Measurements from ENCODE around the gene MRPS33. TPM values are rescaled to one million over a fixed set of nuclear protein-coding genes. Genes with fewer than 3 reads are reported as not detected.
"Not testable (repeated sequence)": the region's sequence is repeated elsewhere in the genome, so short reads cannot be mapped to it uniquely, and the experiment has no call there.

MRPS33 gene
- 10 to 100 TPM; 83.0 to 89.6 TPM for total RNA-seq
- long read RNA-seq, full-length matches to known transcripts, result 74 of 78 reads
- long read RNA-seq, partial matches to known transcripts, result 2 of 78 reads
- long read RNA-seq, other reads (novel, unspliced or antisense), result 2 of 78 reads

GRCh38 chr7:141014524-141015395 lies at the start of gene MRPS33:
Gene MRPS33, minus strand, starts transcription at chr7:141014952. Its CDS starts 4,319 bp downstream, at chr7:141010633.
- intact Hi-C loops (cut with DNase I, micrococcal nuclease), result loop anchor here in 1 of 2 donors (5.0 kb wide), 1 partner anchor 202 kb away; no protein-coding TSS in a partner anchor
- DNase-seq (peak; percentile 95 to 97), ATAC-seq (peak; percentile 94)

DNA sequence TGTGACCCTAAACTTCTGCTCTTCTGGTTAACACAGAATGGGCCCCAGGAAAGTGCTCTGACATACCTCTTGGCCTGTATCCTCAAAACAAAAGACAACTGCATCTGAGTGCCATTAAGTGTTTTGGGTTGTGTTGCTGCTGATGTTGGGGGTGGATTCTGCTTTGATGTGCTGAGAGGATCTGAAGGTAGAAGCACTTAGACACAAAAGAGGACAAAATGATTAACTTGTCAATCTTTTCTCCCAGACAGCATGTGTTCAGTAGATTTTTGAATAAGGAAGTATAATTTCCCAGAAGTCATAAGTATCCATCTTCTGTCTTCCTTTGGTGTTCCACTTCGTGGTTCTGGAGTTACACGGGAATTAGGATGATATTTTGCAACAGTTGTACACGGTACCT lies 43.0 kb upstream of the MRPS33 start:
- intact Hi-C loops (cut with DNase I, micrococcal nuclease), result no loop called here
- ATAC-seq (no peak), DNase-seq (no peak)

DNA sequence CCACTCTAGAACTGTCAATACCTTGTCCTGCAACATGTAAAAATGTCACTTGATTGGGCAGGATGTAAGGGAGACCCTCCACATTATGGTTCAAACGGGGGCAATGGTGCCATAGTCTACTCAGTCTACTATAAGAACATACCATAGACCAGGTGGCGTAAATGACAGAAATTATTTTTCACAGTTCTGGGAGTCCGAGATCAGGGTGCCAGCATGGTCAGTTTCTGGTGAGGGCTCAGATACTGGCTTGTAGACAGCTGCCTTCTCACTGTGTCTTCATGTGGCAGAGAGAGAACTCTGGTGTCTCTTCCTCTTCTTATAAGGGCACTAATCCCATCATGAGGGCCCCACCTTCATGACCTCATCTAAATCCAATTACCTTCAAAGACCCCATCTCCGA lies 40.4 kb upstream of the MRPS33 start:
- no peak for DNase-seq
- no peak for ATAC-seq
- intact Hi-C loops (cut with DNase I, micrococcal nuclease), result no loop called here

DNA sequence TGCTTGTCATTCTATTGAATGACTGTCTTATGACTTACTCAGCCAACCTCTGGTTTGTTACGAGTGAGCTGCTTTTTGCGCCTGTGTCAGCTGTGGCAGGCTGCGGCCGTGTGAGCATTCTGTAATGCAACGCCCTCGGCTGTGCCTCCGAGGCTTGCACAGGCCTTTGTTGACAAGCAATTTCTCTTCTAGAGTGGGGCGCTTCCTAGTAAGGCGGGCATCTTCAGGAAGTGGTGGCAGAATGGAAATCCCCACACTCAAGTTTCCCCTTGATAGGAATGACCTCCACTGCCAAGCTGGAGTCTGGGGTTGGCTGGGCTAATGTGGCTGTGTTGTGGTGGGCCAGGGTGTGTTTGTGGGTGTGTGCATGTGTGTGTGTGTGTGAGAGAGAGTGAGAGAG lies 38.9 kb upstream of the MRPS33 start:
- intact Hi-C loops (cut with DNase I, micrococcal nuclease), result no loop called here
- ATAC-seq (no peak), DNase-seq (no peak)

- ATAC-seq, result no peak
- DNase-seq, result no peak
- intact Hi-C loops (cut with DNase I, micrococcal nuclease), result no loop called here
Observed at GRCh38 chr7:141045842-141046620, 31.3 kb upstream of the MRPS33 start.

- ATAC-seq, result no peak
- no peak for DNase-seq
- intact Hi-C loops (cut with DNase I, micrococcal nuclease), result no loop called here
Observed at GRCh38 chr7:141045126-141045841, 30.5 kb upstream of the MRPS33 start.

DNA sequence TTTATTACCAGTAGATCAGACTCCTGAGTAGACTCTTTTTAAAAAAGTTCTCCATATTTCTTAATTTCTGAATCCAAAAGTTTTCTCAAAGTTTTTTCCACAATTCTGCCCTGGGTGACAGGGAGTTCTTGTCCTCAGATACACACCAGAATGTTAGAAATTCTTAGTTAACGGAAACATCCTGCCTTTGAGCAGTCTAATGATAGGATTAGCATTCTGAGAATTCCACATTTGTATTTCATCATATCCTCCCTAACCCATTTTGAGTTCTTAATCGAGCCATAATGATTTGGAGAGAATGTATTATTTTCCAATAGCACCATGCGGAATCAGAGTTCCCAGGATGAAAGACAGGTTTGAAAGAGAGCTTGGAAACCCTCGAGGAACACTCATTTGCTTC lies 28.9 kb upstream of the MRPS33 start:
- no peak for DNase-seq
- intact Hi-C loops (cut with DNase I, micrococcal nuclease), result no loop called here
- ATAC-seq, result no peak

GRCh38 chr7:141042222-141043193 lies 27.8 kb upstream of the MRPS33 start:
- intact Hi-C loops (cut with DNase I, micrococcal nuclease), result no loop called here
- DNase-seq (no peak), ATAC-seq (no peak)

DNA sequence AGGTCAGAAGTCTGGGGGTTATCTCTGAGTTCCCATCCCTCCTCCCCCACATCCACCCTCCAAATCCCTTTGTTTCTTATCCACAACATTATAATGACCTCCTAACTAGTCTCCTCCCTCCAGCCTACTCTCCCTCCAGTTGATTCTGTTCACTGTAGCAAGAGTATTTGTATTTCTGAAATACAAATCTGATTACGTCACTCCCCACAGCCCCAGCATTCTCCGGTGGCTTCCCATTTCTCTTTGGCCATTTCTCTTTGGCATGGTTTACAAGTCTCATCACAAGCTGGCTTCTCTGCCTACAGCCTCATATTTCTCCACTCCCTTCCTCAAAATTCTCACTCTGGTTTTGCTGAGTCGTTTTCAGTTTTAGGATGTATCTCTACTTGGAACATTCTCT lies 24.6 kb upstream of the MRPS33 start:
- intact Hi-C loops (cut with DNase I, micrococcal nuclease), result no loop called here
- DNase-seq, result no peak
- no peak for ATAC-seq

DNA sequence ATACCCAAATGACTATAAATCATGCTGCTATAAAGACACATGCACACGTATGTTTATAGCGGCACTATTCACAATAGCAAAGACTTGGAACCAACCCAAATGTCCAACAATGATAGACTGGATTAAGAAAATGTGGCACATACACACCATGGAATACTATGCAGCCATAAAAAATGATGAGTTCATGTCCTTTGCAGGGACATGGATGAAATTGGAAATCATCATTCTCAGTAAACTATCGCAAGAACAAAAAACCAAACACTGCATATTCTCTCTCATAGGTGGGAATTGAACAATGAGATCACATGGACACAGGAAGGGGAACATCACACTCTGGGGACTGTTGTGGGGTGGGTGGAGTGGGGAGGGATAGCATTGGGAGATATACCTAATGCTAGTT lies 23.3 kb upstream of the MRPS33 start:
- intact Hi-C loops (cut with DNase I, micrococcal nuclease); ATAC-seq; DNase-seq: not testable (repeated sequence)

DNA sequence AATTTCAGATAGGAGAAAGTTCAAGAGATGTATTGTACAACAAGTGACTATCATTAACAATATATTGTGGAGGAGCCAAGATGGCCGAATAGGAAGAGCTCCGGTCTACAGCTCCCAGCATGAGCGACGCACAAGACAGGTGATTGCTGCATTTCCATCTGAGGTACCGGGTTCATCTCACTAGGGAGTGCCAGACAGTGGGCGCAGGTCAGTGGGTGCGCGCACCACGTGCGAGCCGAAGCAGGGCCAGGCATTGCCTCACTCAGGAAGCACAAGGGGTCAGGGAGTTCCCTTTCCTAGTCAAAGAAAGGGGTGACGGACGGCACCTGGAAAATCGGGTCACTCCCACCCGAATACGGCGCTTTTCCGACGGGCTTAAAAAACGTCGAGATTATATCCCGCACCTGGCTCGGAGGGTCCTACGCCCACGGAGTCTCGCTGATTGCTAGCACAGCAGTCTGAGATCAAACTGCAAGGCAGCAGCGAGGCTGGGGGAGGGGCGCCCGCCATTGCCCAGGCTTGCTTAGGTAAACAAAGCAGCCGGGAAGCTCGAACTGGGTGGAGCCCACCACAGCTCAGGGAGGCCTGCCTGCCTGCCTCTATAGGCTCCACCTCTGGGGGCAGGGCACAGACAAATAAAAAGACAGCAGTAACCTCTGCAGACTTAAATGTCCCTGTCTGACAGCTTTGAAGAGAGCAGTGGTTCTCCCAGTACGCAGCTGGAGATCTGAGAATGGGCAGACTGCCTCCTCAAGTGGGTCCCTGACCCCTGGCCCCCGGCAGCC lies 18.0 kb upstream of the MRPS33 start:
- intact Hi-C loops (cut with DNase I, micrococcal nuclease); ATAC-seq; DNase-seq: not testable (repeated sequence)

GRCh38 chr7:141028767-141029166 lies 14.0 kb upstream of the MRPS33 start:
- intact Hi-C loops (cut with DNase I, micrococcal nuclease), result no loop called here
- ATAC-seq, result no peak
- DNase-seq, result no peak

GRCh38 chr7:141027043-141027442 lies 12.3 kb upstream of the MRPS33 start:
- ATAC-seq (no peak), DNase-seq (no peak)
- intact Hi-C loops (cut with DNase I, micrococcal nuclease), result no loop called here

GRCh38 chr7:141024668-141025067 lies 9.9 kb upstream of the MRPS33 start:
- intact Hi-C loops (cut with DNase I, micrococcal nuclease), result no loop called here
- DNase-seq, result no peak
- ATAC-seq, result no peak

- no peak for DNase-seq
- intact Hi-C loops (cut with DNase I, micrococcal nuclease), result no loop called here
- ATAC-seq, result no peak
Observed at GRCh38 chr7:141023295-141023694, 8.5 kb upstream of the MRPS33 start.

DNA sequence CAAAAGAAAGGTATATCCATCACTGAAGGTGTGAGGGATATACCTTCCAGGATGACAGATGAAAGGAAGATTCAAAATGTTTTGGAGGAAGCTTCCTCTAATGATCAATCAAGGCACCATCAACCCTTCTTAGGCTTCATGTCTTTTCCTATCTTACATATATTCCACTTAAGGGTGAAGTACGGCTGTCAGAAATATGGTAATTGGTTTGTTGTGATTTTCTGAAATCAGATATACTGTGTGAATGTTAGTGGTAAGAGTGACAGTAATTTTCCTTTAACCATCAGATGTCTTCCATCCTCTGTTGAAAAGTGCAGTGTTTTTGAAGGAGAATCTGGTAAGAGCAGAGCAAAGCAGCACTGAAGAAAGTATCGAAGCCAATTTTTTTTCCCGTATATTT lies 2.8 kb upstream of the MRPS33 start:
- intact Hi-C loops (cut with DNase I, micrococcal nuclease), result no loop called here
- DNase-seq (no peak), ATAC-seq (no peak)

DNA sequence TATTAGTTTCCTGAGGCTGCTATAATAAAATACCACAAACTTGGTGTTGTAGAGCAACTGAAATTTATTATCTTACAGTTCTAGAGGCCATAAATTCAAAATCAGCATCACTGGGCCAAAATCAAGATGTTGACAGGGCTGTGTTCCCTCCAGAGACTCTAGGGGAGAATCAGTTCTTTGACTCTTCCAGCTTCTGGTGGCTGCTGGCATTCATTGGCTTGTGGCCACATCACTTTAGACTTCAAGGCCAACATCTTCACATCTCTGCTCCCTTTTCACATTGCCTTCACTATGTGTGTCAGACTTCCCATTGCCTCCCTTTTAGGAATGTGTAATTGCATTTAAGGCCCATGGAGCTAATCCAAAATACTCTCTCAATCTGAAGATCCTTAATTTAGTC lies 1.6 kb upstream of the MRPS33 start:
- no peak for DNase-seq
- intact Hi-C loops (cut with DNase I, micrococcal nuclease), result no loop called here
- ATAC-seq, result no peak
